HFFc6 (cell line): Measurements from ENCODE around the gene CSF2RB. TPM values are rescaled to one million over a fixed set of nuclear protein-coding genes. Genes with fewer than 3 reads are reported as not detected.

Source experiments
- DNase-seq: peaks from one replicate; pipeline ENCODE4 v3.0.0-alpha.2; 2018
- H3K27ac Mint-ChIP-seq: 2 replicates; pipeline ENCODE4 v1.8.0; 2020; ENCODE audit warnings: mild to moderate bottlenecking, mixed read lengths
- H3K27me3 Mint-ChIP-seq: 2 replicates; pipeline ENCODE4 v1.8.0; 2021; ENCODE audit warnings: mild to moderate bottlenecking, moderate library complexity, mixed read lengths; ENCODE audit not compliant: insufficient read depth
- H3K36me3 Mint-ChIP-seq: 2 replicates; pipeline ENCODE4 v1.8.0; 2021; ENCODE audit warnings: low read depth, mixed read lengths
- H3K4me1 Mint-ChIP-seq: 2 replicates; pipeline ENCODE4 v1.8.0; 2020; ENCODE audit warnings: low read depth, mixed read lengths
- H3K4me3 Mint-ChIP-seq: 2 replicates; pipeline ENCODE4 v1.8.0; 2020; ENCODE audit warnings: mild to moderate bottlenecking, moderate library complexity, mixed read lengths
- H3K9me3 Mint-ChIP-seq: 2 replicates; pipeline ENCODE4 v1.8.0; 2020; ENCODE audit warnings: mild to moderate bottlenecking, mixed read lengths
- CTCF ChIP-seq: fragments of 200-600 bp; sonication (generic); IDR thresholded peaks from 2 replicates; pipeline ENCODE4 v1.5.0; 2021; ENCODE audit warnings: antibody characterized with exemption, mild to moderate bottlenecking
- total RNA-seq, 6 experiments: library from RNA; stranded (reverse); fragmentation: NEBNext Ultra II Directional; extraction: Animal tissue kit (Norgen Biotek cat#: 25700); gene quantifications; 2 replicates in 1 of 6; 3 replicates in 5 of 6; pipeline ENCODE4 v1.2.3, GENCODE V29; 2021

CSF2RB gene
- total RNA-seq, 6 experiments from 2014 or later: 0.76 to 3.2 (median 2.4) TPM

GRCh38 chr22:36951746-36952145 lies 38.3 kb downstream of the CSF2RB start:
- peaks cover 9% of the 10 kb centered on the region for H3K4me1 Mint-ChIP-seq
- peaks cover 28% of the 10 kb centered on the region for H3K27me3 Mint-ChIP-seq
- peaks cover 4% of the 10 kb centered on the region for H3K9me3 Mint-ChIP-seq
- H3K4me3 Mint-ChIP-seq: no peak overlapping the region
- H3K36me3 Mint-ChIP-seq: peaks cover 7% of the 10 kb centered on the region; the same call in 1 of the 2 replicates
- TF ChIP-seq CTCF: no peak
- DNase-seq: no peak
- H3K27ac Mint-ChIP-seq: no peak overlapping the region

GRCh38 chr22:36953239-36954080 lies 40.0 kb downstream of the CSF2RB start:
- Mint-ChIP-seq H3K9me3 (peaks cover 4% of the 10 kb centered on the region), H3K4me1 (peaks cover 6% of the 10 kb centered on the region), H3K27me3 (peaks cover 27% of the 10 kb centered on the region), H3K4me3 (no peak overlapping the region), H3K36me3 (peaks cover 10% of the 10 kb centered on the region; the same call in 1 of the 2 replicates), H3K27ac (no peak overlapping the region)
- TF ChIP-seq CTCF: no peak
- no peak for DNase-seq

GRCh38 chr22:36954251-36955014 lies 41.0 kb downstream of the CSF2RB start:
- peaks cover 10% of the 10 kb centered on the region; the same call in 1 of the 2 replicates for H3K36me3 Mint-ChIP-seq
- H3K27ac Mint-ChIP-seq: no peak overlapping the region
- no peak overlapping the region for H3K4me3 Mint-ChIP-seq
- peaks cover 29% of the 10 kb centered on the region for H3K27me3 Mint-ChIP-seq
- H3K9me3 Mint-ChIP-seq: peaks cover 4% of the 10 kb centered on the region
- TF ChIP-seq CTCF: no peak
- H3K4me1 Mint-ChIP-seq: no peaks in the 10 kb centered on the region
- no peak for DNase-seq

- Mint-ChIP-seq H3K4me3 (no peak overlapping the region), H3K27me3 (peaks cover 33% of the 10 kb centered on the region), H3K27ac (no peak overlapping the region), H3K4me1 (no peaks in the 10 kb centered on the region), H3K9me3 (peaks cover 4% of the 10 kb centered on the region), H3K36me3 (peaks cover 10% of the 10 kb centered on the region; the same call in 1 of the 2 replicates)
- TF ChIP-seq CTCF: no peak
- DNase-seq: no peak
Observed at GRCh38 chr22:36955691-36956090, 42.3 kb downstream of the CSF2RB start.

GRCh38 chr22:36958366-36958765 lies 44.9 kb downstream of the CSF2RB start:
- Mint-ChIP-seq H3K4me1 (no peaks in the 10 kb centered on the region), H3K36me3 (peaks cover 10% of the 10 kb centered on the region; the same call in 1 of the 2 replicates), H3K27me3 (peaks cover 31% of the 10 kb centered on the region), H3K9me3 (peaks cover 4% of the 10 kb centered on the region), H3K4me3 (no peak overlapping the region), H3K27ac (no peak overlapping the region)
- DNase-seq: no peak
- no peak for TF ChIP-seq CTCF
